GM12878 (cell line): ENCODE data around the gene ANXA5. TPM values are rescaled to one million over a fixed set of nuclear protein-coding genes. Genes with fewer than 3 reads are reported as not detected.

ENCODE experiments used
- ATAC-seq: fragments of 200-7000 bp; cut with Tn5 transposase; 3 replicates; pipeline ENCODE4 v1.9.1; 2020; ENCODE audit warnings: mild to moderate bottlenecking, moderate library complexity
- BruUV-seq: library from RNA; stranded (reverse); fragments of 400-500 nt; replicated peaks from 2 replicates; lab custom pipeline; 2021; lab: Mats Ljungman, UMichigan
- CTCF ChIA-PET: fragments of 300-600 bp; sonication (Branson Sonifier 250); formaldehyde crosslinking; extraction: SDS; loops from one replicate; lab custom pipeline; 2021; ENCODE audit warnings: inconsistent platforms; lab: Yijun Ruan, JAX
- POLR2A ChIA-PET: fragments of 350-600 bp; formaldehyde crosslinking; extraction: SDS; loops from one replicate; lab custom pipeline; 2021; ENCODE audit warnings: inconsistent platforms; lab: Charles Lee
- RAD21 ChIA-PET: fragments of 300-600 bp; sonication (Branson Sonifier 250); formaldehyde crosslinking; loops from one replicate; lab custom pipeline; 2023; ENCODE audit warnings: antibody characterized with exemption; ENCODE audit not compliant: unreplicated experiment; lab: Charles Lee
- SMC1A ChIA-PET: fragments of 300-600 bp; sonication (Branson Sonifier 250); formaldehyde crosslinking; loops from one replicate; lab custom pipeline; 2023; ENCODE audit not compliant: unreplicated experiment, uncharacterized antibody; lab: Charles Lee
- DNase-seq: peaks from one replicate; pipeline ENCODE4 v3.0.0-alpha.2; 2011; ENCODE audit warnings: low read depth, low spot score
- FAIRE-seq: peaks from 3 replicates; lab custom pipeline; 2011; peaks lifted over from hg19 to GRCh38; lab: Jason Lieb, UNC
- H2AFZ ChIP-seq: 2 replicates; pipeline ENCODE4 v1.6.0; 2011; ENCODE audit warnings: low read depth, low read length, control low read depth; ENCODE audit not compliant: control insufficient read depth
- H3K27ac ChIP-seq: 2 replicates; pipeline ENCODE4 v1.5.1; 2011; ENCODE audit warnings: control low read depth; ENCODE audit not compliant: control insufficient read depth, insufficient read depth
- H3K27me3 ChIP-seq, 2 experiments: replicated peaks in 1 of 2; 2 replicates each; pipeline versions ENCODE4 v1.6.0 to v1.6.1; 2011; ENCODE audit warnings: low read length in 1 of 2; ENCODE audit not compliant: control insufficient read depth in 2 of 2, insufficient read depth in 2 of 2
- H3K36me3 ChIP-seq, 2 experiments: 2 replicates each; pipeline ENCODE4 v1.5.1; 2011; ENCODE audit warnings: low read length in 1 of 2; ENCODE audit not compliant: control insufficient read depth in 2 of 2, insufficient read depth in 2 of 2
- H3K4me1 ChIP-seq: 2 replicates; pipeline ENCODE4 v1.6.1; 2011; ENCODE audit warnings: mild to moderate bottlenecking, low read length, moderate library complexity, mixed read lengths; ENCODE audit not compliant: control insufficient read depth, insufficient read depth
- H3K4me2 ChIP-seq: 2 replicates; pipeline ENCODE4 v1.6.0; 2011; ENCODE audit warnings: control low read depth; ENCODE audit not compliant: control insufficient read depth, insufficient read depth
- H3K4me3 ChIP-seq: fragments of 200-600 bp; sonication (generic); 2 replicates; pipeline ENCODE4 v1.5.1; 2016
- H3K79me2 ChIP-seq: 2 replicates; pipeline ENCODE4 v1.6.0; 2011; ENCODE audit warnings: low read length; ENCODE audit not compliant: control insufficient read depth, insufficient read depth
- H3K9ac ChIP-seq: 2 replicates; pipeline ENCODE4 v1.8.0; 2011; ENCODE audit warnings: low read length, control low read depth, mixed read lengths; ENCODE audit not compliant: control insufficient read depth, insufficient read depth
- H3K9me3 ChIP-seq: replicated peaks from 3 replicates; pipeline ENCODE4 v1.5.1; 2011; ENCODE audit warnings: mild to moderate bottlenecking, low read length; ENCODE audit not compliant: control insufficient read depth, insufficient read depth
- H4K20me1 ChIP-seq: 2 replicates; pipeline ENCODE4 v1.6.0; 2011; ENCODE audit not compliant: control insufficient read depth, insufficient read depth
- CEBPZ ChIP-seq: fragments of 150-350 bp; IDR thresholded peaks from 2 replicates; pipeline ENCODE4 v1.6.1; 2016; ENCODE audit warnings: low read depth, low read length
- CREM ChIP-seq: IDR thresholded peaks from 2 replicates; pipeline ENCODE4 v1.6.1; 2014; ENCODE audit warnings: antibody characterized with exemption, low read depth
- GABPA ChIP-seq: IDR thresholded peaks from 2 replicates; pipeline ENCODE4 v1.6.1; 2014; ENCODE audit warnings: antibody characterized with exemption, low read depth, mild to moderate bottlenecking, inconsistent platforms
- KAT2A ChIP-seq: conservative IDR thresholded peaks from 2 replicates; pipeline ENCODE4 v1.6.1; 2011; ENCODE audit warnings: low read depth, low read length; ENCODE audit not compliant: control insufficient read depth
- PRDM15 ChIP-seq: fragments of 450-650 bp; formaldehyde crosslinking; IDR thresholded peaks from 2 replicates; pipeline ENCODE4 v1.4.0; 2020; ENCODE audit warnings: mild to moderate bottlenecking, moderate library complexity
- YY1 ChIP-seq: IDR thresholded peaks from 2 replicates; pipeline ENCODE4 v1.6.1; 2011; ENCODE audit warnings: low read depth, mild to moderate bottlenecking, low read length
- ZNF274 ChIP-seq: IDR thresholded peaks from one replicate; pipeline ENCODE4 v1.8.0; 2011; ENCODE audit not compliant: insufficient read length, insufficient read depth
- ZNF622 ChIP-seq: fragments of 450-650 bp; IDR thresholded peaks from 2 replicates; pipeline ENCODE4 v1.6.1; 2017; ENCODE audit warnings: mild to moderate bottlenecking, inconsistent platforms
- WGBS: methylation state at CpG from one replicate; pipeline ENCODE4 v1.1.6; 2016; ENCODE audit warnings: low lambda C conversion rate; ENCODE audit not compliant: insufficient replicate concordance, insufficient coverage; ENCODE audit errors: missing lambda C conversion rate; 5-methylcytosine and 5-hydroxymethylcytosine counted together
- in situ Hi-C: fragments of 300-500 bp; cut with MboI; formaldehyde crosslinking; loops from 9 replicates; pipeline ENCODE4 v1.14.3; 2018; ENCODE audit warnings: mixed read lengths
- intact Hi-C: fragments of 100-400 bp; cut with micrococcal nuclease; formaldehyde crosslinking; loops from one replicate; pipeline ENCODE4 v1.14.2; 2022; ENCODE audit not compliant: unreplicated experiment
- polyA plus RNA-seq, 11 experiments: library from polyadenylated mRNA; depleted of rRNA in 4 of 11; unstranded in 6 of 11; stranded (reverse) in 5 of 11; fragments of >200 nt; fragmentation: Nextera tagmentation in 4 of 11; fragmentation: Illumina TruSeq in 1 of 11; extraction: Ambion mirVana in 4 of 11; extraction: Trizol in 1 of 11; gene quantifications; 1 replicate in 1 of 11; 2 replicates in 10 of 11; pipeline versions ENCODE4 v1.2.1 to v1.2.3, GENCODE V29; 2011 to 2016; ENCODE audit warnings: inconsistent platforms in 2 of 11, missing spikeins in 2 of 11, low read depth in 1 of 11
- total RNA-seq, 4 experiments: library from RNA; depleted of rRNA in 3 of 4; stranded (reverse); fragments of >200 nt in 3 of 4; fragmentation: Illumina TruSeq in 1 of 4; extraction: Trizol in 1 of 4; gene quantifications; 2 replicates each; pipeline versions ENCODE4 v1.2.1 to v1.2.3, GENCODE V29; 2013 to 2021
- TF ChIP-seq, protein P1 (sequence below): fragments of 450-650 bp; IDR thresholded peaks from 2 replicates; pipeline ENCODE4 v1.6.1; 2017; ENCODE audit warnings: low read depth, mild to moderate bottlenecking, moderate library complexity
- TF ChIP-seq, protein P2 (sequence below): IDR thresholded peaks from 2 replicates; pipeline ENCODE4 v1.6.1; 2011; ENCODE audit warnings: mild to moderate bottlenecking, low read depth, low read length, moderate library complexity; ENCODE audit not compliant: insufficient replicate concordance

Gene ANXA5
- total and polyA plus RNA-seq, 10 of the 15 experiments (the other 5 are each of a cell fraction or from before 2014, with no cell fraction given), result 101 to 249 (median 169) TPM

DNA sequence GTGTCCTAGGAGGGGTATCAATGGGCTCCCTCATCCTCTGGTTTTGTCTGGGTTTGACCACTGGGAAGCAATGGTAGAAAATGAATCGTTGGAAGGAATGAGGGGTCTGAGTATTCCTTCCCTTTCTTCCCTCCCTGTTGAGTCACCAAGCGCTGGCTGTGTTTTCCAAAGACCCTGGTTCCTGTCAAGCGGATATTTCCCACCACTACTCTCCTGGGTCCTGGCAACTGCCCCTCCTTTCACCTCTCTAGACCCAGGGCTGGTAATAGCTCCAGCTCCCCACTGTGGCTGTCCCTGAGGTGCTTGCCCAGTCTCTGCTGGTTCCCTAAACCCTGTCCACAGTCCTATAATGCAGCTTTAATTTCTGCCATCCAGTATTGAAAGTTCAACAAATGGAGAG is 46.0 kb upstream of the ANXA5 start (continued):
- TF ChIP-seq PRDM15 (CRISPR knock-in tag) (no peak), KAT2A (no peak), CEBPZ (no peak)

DNA sequence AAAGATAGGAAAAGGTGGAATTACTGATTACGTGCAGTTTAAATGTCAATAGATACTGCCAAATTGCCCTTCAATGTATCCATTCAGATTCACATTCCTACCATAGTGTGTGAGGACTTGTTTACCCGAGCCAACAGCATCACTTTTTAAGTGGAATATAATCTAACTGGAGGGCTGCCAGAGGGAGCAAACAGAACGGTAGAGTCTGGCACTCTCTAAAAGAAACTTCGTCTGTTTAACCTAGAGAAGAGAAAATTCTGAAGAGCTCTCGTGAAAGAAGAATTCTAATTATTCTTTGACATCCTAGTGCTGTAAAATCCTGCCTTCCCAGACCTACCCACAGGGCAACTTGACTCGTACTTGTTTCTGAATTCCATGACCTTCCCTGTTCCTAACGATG is 45.0 kb upstream of the ANXA5 start:
- no peaks in the 10 kb centered on the region for H3K4me1 ChIP-seq
- H3K4me2 ChIP-seq, result no peak overlapping the region
- in situ Hi-C loops (no loop called here), intact Hi-C loops (no loop called here)
- no peak for TF ChIP-seq ZNF274
- no peak for TF ChIP-seq YY1
- TF ChIP-seq, protein P1, sequence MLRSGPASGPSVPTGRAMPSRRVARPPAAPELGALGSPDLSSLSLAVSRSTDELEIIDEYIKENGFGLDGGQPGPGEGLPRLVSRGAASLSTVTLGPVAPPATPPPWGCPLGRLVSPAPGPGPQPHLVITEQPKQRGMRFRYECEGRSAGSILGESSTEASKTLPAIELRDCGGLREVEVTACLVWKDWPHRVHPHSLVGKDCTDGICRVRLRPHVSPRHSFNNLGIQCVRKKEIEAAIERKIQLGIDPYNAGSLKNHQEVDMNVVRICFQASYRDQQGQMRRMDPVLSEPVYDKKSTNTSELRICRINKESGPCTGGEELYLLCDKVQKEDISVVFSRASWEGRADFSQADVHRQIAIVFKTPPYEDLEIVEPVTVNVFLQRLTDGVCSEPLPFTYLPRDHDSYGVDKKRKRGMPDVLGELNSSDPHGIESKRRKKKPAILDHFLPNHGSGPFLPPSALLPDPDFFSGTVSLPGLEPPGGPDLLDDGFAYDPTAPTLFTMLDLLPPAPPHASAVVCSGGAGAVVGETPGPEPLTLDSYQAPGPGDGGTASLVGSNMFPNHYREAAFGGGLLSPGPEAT, result no peak
- TF ChIP-seq KAT2A, result no peak
- no peak for TF ChIP-seq CREM
- TF ChIP-seq GABPA, result no peak
- TF ChIP-seq, protein P2, sequence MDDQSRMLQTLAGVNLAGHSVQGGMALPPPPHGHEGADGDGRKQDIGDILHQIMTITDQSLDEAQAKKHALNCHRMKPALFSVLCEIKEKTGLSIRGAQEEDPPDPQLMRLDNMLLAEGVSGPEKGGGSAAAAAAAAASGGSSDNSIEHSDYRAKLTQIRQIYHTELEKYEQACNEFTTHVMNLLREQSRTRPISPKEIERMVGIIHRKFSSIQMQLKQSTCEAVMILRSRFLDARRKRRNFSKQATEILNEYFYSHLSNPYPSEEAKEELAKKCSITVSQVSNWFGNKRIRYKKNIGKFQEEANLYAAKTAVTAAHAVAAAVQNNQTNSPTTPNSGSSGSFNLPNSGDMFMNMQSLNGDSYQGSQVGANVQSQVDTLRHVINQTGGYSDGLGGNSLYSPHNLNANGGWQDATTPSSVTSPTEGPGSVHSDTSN, result no peak
- TF ChIP-seq ZNF622, result no peak
- no peaks in the 10 kb centered on the region for H3K27me3 ChIP-seq
- H3K9ac ChIP-seq, result no peak overlapping the region
- H4K20me1 ChIP-seq, result no peaks in the 10 kb centered on the region; the same call in 1 of the 2 replicates
- H3K27ac ChIP-seq, result no peak overlapping the region
- ChIA-PET POLR2A (interaction anchor here (0.5 kb wide), 1 partner anchor 477 kb away, joined by 3 read pairs; no protein-coding TSS in a partner anchor), SMC1A (interaction anchor here (1.4 to 2.5 kb wide), 2 partner anchors 9 to 158 kb away, joined by 3 to 8 read pairs; no protein-coding TSS in a partner anchor), CTCF (interaction anchor here (0.9 to 1.1 kb wide), 2 partner anchors 59 to 85 kb away, joined by 3 read pairs; partner anchors contain the start of gene EXOSC9), RAD21 (no interaction called here)
- H3K79me2 ChIP-seq, result no peaks in the 10 kb centered on the region
- BruUV-seq, result no TSS peak
- no peak overlapping the region for H2AFZ ChIP-seq
- no peaks in the 10 kb centered on the region for H3K9me3 ChIP-seq
- no peaks in the 10 kb centered on the region for H3K36me3 ChIP-seq
- no peak for ATAC-seq
- H3K4me3 ChIP-seq, result no peak overlapping the region
- DNase-seq, result no peak
- no peak for FAIRE-seq
- WGBS, result 32% methylated on average over 7 of the region's 7 CpGs
